ENCODE measurements around the gene C20orf96.

Gene C20orf96

DNA sequence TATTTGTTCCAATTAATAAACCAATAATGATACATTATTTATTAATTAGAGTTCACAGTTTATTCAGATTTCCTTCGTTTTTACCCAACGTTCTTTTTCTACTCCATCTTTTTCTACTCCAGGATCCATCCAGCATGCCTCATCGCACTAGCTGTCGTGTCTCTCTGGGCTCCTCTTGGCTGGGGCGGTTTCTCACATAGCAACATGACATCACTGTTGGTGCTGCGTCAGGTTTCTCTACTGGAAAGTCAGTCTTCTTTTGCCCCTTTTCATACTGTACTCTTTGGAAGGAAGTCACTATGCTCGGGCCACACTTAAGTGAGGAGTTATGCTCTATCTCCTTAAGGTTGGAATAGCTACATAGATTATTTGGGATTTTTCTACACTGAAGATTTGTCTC lies 21.1 kb upstream of the C20orf96 start:
- DNase-seq = no peak

DNA sequence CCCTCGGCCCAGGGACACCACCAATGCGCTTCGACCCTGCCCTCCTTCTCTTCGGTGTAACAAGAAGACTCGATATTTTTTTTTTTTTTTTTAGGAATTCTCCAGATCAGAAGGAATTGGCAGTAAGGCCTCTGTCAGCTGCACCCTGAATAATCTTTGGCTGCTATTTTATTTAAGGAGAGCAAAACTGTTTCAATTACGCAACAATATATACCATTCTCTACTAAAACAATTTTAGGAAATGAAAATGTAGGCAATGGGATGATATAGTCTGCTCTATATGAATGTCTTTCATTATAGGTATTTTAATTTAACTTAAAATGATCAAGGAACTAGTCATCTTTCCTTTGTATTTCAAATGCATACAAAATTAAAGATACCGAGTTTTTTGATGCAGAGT lies 20.1 kb upstream of the C20orf96 start:
- no peak for DNase-seq

DNA sequence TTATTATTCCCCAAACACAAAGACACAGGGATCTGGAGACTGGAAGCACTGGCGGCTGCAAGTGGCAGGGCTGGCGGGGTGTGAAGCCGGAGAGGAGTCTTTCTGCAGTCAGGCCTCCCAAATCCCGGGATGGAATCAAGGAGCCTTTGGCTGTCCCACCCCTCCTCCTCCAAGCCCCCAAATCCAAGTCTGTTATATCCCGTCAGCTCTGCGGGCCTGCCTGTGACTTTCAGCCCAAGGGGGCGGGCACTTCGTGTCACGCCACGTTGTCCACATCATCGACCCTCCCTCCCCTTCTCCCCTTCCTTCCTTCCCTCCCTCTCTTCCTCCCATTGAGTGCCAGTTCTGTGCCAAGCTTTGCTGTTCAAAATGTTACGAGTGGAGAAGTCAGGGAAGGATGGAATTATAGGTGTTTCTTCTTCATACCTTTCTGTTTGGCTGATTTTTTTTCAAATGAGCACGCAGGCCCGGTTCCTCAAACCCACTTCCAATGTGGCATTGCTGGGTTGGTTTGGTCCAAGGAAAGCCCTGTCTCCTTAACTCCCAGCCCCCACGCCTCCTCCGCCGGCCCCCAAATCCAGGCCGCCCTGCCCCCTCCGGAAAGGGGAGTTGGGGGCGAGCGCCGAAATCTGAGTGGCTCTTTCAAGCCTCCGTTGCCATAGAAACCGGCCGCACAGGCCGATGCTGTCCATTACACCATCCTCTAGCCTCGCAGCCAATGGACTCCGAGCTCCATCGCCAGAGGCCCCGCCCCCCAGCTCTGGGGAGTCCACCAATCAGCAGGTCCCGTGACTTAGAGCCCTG lies 19.5 kb upstream of the C20orf96 start:
- peak; percentile 71 for DNase-seq

DNA sequence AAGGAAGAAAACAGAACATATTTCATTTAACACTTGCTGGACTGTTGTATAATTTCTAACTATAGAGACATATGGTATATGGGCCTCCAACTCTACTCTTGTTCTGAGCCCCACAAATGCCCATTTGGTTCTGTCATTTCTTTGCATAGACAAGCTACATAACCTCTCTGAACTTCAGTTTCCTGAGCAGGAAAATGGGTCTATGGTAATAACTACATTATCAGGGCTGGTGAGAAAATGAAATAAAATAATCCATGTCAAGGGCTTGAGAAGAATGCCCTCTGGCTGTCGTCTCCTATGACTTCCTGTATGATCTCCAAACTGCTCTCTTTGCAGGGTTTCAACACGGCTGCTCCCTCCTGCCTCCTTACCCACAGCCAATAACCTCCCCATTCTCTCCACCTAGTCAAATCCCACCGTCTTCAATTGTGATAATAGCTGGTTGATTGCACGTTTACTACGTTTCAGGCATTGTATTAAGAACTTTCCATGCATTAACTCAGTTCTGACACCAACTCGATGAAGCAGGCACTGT lies 18.8 kb upstream of the C20orf96 start:
- DNase-seq = no peak

DNA sequence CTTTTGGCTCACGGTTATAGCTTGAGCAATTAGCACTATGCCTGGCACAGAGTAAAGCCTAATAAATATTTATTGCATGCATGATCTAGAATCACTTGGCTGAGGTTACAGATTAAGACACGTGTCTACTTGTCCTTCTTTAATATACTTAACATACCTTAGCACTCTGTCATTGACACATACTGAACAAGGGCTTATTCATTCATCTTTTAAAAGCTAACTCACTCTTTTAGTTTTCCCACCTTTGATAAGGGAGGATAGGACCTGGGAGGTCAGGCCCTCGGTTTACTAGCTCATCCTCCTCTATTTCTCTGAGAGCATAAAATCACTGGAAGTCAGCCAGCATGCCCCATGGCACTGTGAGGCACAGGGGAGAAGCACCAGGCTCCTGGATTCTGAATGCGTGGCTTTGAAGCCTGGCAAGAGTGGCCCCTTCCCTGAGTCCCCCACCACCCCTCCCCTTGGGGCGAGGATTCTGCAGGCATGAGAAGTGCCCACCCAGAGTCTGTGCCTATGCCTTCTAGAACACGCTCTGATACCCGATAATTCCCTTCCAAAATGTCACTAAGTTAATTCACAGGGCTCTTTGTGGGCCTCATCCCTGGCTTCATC lies 18.0 kb upstream of the C20orf96 start:
- DNase-seq = no peak

DNA sequence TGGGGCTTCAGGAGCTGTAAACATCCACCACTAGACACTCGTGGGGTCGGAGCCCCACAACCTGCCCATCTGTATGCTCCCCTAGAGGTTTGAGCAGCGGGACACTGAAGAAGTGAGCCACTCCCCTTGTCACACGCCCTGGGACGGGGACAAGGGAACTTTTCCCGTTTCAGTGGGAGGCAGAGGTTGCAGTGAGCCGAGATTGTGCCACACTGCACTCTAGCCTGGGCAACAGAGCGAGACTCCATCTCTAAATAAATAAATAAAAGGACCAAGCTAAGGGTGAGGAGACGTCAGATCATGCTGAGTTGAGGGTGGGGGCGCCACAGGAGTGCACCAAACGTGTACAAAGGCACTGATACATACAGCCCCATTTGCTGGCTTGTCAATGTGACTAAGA lies 15.2 kb upstream of the C20orf96 start:
- no peak for DNase-seq

DNA sequence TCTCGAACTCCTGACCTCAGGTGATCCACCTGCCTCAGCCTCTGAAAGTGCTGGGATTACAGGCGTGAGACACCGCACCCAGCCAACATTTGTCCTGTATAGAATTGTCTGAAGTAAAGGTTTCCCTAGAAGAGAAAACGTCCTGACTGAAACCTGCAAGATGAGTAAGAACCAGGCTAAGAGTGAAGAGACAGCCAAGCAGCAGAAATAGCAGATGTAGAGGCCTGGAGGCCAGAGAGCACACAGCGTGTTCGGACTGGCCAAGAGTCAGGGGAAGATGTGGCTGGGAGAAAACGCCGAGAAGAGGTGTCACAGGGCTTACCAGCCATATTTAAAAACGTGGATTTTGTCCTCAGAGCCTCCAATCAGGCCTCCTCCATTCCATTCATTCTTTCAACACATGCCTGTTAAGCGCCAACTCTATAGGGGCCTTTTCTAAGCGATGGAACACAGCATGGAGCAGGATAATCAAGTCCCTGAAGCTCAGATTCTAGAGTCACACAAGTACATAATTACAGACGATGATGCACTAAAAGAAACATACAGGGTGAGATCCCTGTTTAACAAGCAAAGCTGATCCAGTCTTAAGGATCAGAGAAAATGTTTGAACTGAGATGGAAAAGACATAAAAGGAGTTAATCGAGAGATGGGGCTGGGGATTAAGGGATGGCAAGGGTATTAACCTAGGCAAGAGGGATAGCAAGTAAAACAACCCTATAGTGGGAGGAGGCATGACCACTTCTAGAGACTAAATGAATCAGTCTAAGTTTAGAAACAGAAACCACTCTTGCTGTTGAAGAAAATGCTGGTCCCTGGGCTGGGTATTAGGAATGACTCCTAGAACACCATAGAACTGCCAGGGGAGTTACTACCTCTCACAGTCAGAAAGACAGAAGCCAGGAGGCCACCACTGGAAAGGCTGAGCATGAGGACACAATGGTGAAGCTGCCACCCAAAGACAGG lies 11.6 kb upstream of the C20orf96 start:
- DNase-seq = no peak

DNA sequence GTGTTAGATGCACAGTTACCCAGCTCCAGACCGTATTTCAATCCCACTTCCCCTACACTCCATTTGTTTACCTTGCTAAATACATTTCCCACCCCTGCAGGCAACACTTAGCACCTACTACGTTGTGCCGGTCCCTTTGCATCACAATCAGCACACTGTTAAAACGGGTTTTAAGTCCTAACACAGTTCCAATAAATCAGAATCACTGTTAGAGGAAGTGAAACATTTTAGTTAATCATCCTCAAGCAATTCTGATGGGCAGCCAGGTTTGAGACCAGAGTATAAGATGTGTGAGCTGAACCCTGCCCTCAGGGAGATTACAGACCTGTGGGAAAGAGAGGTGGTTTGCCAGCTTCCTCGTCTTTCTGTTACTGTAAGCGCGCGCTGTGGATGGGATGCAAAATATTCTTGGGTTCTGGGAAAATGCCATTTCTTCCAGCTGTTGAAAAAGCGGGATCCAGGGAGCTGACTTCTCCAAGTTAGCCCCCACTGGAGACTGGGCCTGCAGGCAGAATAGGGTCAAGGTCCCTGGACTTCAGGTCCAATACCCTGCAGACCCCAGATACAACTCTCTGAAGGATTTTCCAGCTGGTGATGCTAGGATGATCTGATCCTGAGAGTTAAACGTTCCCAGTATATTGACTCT lies 9.9 kb upstream of the C20orf96 start:
- no peak for DNase-seq

DNA sequence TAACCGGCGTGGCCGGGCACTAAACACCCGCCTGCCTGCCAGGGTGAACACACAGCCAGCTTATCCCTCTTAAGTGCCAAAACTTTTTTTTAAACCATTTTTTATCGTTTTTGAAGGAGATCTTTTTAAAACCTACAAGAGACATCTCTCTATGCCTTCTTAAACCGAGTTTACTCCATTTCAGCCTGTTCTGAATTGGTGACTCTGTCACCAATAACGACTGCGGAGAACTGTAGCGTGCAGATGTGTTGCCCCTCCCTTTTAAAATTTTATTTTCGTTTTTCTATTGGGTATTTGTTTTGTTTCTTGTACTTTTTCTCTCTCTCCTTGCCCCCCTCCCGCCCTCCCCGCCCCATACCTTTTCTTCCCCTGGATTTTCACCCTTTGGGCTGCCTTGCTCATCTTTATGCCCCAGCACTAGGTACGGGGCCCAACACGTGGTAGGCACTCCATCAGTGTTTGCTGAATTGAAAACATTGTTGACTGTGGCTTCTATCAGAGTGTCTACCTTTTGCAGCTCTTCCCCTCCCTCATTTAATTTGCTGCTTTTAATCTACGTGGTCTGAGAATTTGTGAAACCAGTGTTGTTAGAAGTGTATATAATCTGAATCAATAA lies 8.3 kb upstream of the C20orf96 start:
- no peak for DNase-seq

DNA sequence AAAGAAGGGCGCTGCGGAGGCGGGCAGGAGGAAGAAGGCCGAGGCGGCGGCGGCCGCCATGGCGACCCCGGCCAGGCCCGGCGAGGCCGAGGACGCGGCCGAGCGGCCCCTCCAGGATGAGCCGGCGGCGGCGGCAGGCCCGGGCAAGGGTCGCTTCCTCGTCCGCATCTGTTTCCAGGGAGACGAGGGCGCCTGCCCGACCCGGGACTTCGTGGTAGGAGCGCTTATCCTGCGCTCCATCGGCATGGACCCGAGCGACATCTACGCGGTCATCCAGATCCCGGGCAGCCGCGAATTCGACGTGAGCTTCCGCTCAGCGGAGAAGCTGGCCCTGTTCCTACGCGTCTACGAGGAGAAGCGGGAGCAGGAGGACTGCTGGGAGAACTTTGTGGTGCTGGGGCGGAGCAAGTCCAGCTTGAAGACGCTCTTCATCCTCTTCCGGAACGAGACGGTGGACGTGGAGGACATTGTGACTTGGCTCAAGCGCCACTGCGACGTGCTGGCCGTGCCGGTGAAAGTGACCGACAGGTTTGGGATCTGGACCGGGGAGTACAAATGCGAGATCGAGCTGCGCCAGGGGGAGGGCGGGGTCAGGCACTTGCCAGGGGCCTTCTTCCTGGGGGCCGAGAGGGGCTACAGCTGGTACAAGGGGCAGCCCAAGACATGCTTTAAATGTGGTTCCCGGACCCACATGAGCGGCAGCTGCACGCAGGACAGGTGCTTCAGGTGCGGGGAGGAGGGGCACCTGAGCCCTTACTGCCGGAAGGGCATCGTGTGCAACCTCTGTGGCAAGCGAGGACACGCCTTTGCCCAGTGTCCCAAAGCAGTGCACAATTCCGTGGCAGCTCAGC lies 7.6 kb upstream of the C20orf96 start:
- peak; percentile 18 for DNase-seq

DNA sequence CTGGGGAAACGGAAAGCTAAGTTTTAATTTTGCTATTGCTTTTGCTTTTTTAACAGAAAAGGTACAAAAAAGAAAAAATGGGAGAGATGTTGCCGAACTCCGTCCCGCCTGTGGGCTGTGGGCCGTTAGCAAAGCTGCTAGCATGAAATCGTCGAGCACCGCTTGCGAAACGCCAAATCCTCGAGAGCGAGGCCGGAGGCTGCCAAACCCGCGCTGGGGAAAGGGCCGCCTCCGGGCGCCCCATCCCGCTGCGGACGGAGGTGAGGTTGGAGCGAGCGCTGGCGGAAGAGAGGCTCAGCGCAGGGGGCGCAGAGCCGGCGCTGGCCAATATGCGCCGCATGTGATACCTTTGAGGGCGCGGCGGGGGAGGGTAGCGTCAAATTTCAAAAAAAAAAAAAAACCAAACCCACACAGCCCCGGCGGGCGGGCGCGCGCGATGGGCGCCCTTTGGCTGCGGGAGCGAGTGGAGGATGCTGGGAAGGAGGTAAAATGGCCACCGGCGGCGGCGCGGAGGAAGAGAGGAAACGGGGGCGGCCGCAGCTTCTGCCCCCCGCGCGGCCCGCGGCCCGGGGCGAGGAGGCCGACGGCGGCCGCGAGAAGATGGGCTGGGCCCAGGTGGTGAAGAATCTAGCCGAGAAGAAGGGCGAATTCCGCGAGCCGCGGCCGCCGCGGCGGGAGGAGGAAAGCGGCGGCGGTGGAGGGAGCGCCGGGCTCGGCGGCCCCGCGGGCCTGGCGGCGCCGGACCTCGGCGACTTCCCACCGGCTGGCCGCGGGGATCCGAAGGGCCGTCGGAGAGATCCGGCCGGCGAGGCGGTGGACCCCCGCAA lies 6.8 kb upstream of the C20orf96 start, which contains the start of gene ZCCHC3:
ZCCHC3 (plus strand) TSS at position 473 of the 827 bp plus-strand sequence; CDS start at position 490, 17 bp downstream.
- peak; percentile 84 for DNase-seq

DNA sequence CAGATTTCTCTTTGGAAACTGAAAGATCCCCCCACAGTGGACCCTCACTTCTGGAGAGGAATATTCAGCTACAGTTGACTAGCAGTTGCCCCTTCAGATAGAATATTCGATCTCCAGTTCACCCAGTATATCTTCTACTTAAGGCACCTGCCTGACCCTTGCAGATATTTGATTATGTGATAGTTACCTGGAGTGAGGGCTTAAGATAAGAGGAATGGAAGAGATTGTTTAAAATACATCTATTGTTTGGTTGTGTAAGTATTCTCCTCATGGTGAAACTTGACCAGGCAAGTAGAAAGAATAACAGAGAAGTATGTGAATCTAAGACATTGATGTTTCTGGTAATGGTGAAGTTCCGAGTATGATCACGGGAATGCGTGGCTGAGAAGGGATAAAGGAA lies 5.3 kb upstream of the C20orf96 start:
- no peak for DNase-seq

DNA sequence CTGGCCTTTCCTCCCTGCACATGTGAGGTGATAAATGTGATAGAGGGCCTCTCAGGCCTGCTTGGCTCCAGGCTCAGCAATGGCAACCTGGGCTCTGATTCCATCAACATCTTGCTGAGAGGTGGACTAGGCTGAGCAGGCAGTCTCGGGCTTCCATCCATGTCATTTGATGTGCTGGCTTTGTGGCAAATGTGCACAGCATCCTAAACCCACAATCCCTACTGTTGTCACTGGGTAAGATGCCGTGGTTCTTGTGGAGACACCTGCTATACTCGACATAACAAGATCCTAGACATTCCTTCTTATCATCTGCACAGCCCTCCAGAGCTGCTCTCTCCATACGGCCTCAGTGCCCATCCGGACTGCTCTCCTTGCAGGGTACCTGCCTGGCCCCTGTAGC lies 4.1 kb upstream of the C20orf96 start:
- no peak for DNase-seq

DNA sequence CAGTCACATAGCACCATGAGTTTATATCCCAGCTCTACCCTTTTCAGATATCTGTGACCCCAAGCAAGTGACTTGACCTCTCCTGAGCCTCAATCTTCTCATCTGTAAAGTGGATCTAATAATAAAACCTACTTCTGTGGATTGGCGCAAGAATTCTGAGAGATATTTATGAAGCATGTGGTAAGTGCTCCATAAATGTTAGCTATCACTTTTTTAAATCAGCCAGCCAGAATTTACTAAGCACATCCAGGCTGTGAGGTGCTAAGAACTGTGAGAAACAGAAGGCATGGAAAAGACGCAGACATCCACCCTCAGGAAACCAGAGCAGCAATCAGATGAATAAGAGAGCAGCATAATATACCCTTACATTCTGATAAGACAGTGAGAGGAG lies 862 bp downstream of the C20orf96 start:
- DNase-seq = no peak

DNA sequence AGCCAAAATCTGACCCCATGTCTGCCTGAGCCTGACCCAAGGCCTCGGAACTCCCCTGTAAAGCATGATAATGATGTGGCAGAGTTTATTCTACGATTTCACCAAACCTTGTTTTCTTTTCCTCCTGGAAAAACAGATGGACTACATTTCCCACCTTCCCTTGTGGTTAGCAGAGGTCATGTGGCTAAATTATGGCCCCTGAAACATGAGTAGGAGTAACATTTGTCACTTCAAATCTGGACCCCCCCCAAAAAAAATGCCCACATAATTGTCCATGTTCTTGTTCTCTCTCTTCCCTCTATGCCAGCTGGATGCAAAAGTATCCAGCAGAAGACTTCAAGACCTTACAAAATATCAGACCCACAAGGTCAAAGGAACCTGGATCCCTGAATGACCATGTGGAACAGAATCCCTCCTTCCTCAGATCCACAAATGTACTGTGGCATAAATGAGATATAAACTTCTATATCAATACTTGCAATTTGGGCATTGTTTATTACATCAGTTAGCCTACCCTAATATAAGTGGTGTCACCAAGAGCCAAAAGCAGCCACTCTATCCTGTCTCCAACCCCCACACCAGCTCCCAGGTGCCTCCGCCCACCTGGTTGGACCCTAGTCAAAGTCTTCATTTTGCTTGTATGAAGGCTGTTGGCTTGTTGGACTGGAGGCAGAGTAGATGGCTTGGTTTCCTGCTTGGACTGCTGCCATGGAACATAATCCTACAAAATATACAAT lies 1.4 kb downstream of the C20orf96 start:
- no peak for DNase-seq

DNA sequence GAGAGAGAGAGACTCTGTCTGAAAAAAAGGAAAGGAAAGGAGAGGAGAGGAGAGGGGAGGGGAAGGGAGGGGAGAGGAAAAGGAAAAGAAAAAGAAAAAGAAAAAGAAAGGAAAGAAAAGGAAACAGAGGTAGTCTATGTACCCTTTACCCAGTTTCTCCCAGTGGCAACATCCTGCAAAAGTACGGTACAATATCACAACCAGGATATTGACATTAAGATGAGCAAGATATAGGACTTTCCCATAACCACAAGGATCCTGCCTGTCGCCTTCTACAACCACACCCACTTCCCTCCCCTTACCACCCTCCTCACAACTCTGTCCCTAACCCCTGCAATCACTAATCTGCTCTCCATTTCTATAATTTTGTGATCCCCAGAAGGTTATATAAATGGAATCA lies 4.0 kb downstream of the C20orf96 start:
- no peak for DNase-seq

DNA sequence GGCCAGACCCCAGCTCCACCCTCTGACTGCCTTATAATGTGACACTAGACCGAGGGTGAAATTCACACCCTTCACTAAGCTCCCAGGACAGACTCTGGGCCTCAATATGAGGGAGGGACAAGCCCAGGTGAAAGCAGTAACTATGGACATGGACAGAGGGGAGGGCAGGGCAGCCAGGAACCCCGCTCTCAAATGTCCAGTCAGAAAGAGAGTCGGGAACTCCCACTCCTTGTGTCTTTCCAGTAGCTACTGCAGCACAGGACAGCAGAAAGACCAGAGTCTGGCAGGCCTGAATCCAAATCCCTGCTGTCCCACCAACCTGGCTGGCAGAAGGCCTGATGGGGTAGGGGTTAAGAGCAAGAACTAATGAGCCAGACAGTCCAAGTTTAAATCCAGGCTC lies 6.4 kb downstream of the C20orf96 start:
- no peak for DNase-seq

DNA sequence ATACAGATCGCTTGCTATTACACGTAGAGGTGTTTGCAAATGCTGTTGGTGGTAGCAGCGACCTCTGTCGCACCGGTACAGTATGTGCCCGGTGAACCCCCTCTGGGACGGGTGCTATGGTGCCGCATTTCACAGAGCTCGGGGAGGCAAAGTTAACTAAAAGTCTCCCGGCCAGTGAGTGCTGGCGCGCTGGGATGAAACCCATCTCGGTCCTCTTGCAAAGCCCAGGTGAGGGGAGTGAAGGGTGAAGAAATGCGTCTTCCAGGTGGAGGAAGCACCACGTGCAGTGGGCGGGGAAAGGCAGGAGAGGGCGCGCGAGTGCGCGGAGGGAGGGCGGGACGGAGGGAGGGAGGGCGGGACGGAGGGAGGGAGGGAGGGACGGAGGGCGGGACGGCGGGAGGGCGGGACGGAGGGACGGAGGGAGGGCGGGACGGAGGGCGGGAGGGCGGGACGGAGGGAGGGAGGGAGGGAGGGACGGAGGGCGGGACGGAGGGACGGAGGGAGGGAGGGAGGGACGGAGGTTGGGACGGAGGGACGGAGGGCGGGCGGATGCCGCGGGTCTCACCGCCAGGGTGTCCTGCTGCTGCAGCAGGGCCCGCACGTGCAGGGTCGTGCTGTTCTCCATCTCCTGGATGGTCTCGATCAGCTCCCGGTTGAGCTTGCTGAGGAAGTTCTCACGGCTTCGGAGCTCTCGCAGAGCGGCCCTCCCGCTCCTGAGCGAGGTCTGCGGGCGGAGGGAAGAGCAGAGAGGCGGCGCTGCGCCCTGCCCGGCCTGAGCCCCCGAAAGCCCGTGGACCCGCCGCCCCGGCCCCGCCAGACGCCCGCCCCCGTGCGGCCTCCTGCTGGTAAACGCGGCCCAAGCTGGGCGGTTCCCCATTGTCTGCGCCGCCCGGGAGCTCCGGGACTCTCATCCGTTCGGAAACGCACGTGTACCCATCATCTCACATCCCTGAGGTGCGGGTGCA lies 11.7 kb downstream of the C20orf96 start:
- no peak for DNase-seq

All from stimulated activated naive CD4-positive, alpha-beta T cell treated with Interleukin-2 at 50 U/mL for 16 hours (primary cell).